Endometrial microvascular endothelial cells (primary cell): ENCODE data around the gene SHISA6. TPM values are rescaled to one million over a fixed set of nuclear protein-coding genes. Genes with fewer than 3 reads are reported as not detected.

Experiments
- in situ Hi-C: cut with HindIII; loops from 2 replicates; pipeline ENCODE4 v1.10.0; 2017; ENCODE audit warnings: low sequenced_read_pairs, low pct_unique_long_range_greater_than_20kb; ENCODE audit errors: inconsistent ontology term
- total RNA-seq: library from RNA; depleted of rRNA; stranded (reverse); fragments of >200 nt; gene quantifications from one replicate; pipeline ENCODE4 v1.2.3, GENCODE V29; 2015; ENCODE audit errors: inconsistent ontology term

SHISA6 gene
- total RNA-seq, 1 donor from 2014 or later = not detected

DNA sequence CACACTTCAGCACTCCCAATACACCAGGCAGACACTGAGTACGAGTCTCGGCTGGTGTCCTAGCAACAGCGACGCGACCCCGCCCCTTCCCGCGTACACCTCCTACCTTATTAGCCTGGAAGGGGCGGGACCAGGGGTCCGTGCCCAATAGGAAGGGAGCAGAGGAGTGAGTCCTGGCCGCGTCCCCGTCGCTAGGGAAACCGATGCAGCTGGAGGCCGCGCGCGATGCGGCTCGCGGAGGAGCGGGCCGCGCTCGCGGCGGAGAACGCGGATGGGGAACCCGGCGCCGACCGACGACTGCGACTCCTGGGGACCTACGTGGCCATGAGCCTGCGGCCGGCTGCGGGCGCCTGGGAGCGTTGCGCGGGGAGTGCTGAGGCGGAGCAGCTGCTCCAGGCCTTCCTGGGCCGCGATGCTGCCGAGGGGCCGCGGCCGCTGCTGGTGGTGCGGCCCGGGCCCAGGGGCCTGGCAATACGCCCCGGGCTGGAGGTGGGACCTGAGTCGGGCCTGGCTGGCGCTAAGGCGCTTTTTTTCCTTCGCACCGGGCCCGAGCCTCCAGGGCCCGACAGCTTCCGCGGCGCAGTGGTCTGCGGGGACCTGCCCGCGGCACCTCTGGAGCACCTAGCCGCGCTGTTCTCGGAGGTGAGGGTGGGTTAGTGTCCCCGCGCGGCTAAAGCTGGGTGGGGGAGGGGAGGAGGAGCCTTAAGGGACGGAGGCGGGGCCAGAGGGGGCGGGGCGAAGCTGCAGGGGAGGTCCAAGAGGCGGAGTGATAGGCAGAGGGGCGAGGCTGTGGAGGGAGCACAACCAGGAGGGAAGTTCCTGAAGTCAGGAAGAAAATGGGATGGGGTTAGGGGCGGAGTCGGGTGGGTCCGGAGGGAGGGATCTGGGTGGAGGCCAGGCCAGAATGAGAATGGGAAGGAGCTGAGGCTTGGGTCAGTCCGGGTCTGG, 357.5 kb downstream of the SHISA6 start, which contains the start of gene DNAH9:
DNAH9 (plus strand) TSS at position 197 of the 948 bp plus-strand sequence; CDS start at position 226, 29 bp downstream.
- in situ Hi-C loops = no loop called here

DNA sequence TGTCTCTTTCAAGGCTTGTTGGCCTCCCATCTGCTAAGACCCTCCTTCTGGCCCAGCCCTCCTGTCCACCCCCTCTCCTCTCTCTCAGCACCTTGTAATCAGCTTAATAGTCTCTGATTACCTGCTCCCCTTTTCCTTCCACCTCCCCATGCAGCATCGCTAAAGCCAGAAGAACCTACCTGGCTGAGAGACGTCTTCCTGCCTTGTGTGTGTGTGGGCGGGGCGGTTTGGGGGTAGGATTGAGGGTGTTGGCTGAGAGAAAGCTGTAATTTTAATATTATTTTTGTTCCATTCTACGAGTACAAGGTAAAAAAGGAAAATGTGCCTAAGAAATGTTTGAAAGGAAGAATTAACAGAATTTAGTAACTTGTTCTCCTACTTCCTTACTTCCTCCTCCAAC, 360.6 kb downstream of the SHISA6 start:
- in situ Hi-C loops = no loop called here

DNA sequence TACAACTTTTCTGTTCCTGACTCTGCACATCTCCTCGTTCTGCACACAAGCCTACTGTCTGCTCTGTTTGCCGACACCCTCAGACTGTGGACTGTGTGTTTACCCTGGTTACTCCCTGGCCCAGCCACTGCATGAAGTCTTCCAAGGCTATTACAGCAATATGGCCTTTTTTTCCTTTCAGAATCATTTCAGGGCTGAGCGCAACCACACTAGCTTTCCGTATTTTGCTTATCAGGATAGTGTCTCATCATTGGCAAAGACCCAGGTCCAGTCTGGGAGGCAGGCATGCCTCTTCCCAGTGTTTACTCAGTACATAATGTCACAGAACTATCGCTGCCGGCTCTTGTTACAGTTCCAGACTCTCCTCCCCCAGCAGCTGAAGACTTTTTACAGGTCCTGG, 367.4 kb downstream of the SHISA6 start:
- in situ Hi-C loops = no loop called here

DNA sequence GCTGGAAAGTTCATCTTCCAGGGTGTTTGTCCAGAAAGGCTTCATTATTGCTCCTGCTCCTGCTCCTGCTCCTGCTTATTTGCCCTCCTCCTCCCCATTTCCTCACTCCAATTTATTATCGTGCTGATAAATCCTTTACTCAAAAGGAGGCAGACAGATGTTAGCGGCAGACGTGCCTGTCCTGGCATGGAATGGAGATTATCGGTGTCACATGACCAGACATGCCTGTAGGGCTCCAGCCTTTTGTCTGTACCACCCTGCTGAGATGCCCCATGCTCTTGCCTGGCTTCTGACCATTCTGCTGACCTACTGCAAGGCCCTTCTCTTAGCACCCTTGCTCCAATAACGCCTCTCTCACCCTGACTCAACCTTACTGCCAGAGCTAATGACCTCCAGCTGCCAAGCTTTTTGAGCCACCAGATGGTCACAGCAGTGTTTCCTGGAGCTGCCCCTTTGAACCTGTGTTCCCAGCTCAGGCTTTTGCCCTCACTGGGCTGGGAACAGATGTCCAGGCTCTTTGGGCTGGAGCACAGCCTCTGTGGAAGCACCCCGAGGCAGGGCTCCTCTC, 370.1 kb downstream of the SHISA6 start:
- in situ Hi-C loops = no loop called here

DNA sequence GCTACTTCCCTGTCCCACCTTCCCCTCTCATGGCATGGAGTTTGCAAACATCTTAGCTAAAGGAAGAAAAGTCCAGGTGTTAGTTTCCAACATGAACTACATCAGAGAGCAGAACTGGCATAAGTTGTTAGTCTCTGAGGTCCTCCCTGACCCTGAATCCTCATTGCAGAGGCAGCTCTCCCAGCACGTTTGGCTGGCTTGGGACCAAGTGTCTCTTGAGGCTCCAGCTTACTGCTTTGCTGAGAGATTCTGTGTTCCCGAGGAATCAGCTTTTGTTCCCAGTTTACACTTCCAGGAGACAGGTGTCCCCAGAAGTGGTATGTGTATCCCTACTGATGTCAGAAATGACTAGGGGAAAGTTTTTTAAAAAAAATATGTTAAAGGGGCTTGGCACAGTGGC, 371.9 kb downstream of the SHISA6 start:
- in situ Hi-C loops = no loop called here
